HCT116 (cell line): ENCODE results near the gene MRM1.

ENCODE experiments used
- ATF3 ChIP-seq: IDR thresholded peaks from 2 replicates; pipeline ENCODE4 v1.6.1; 2012
- CEBPB ChIP-seq: IDR thresholded peaks from 2 replicates; pipeline ENCODE4 v1.6.1; 2012; ENCODE audit warnings: low read depth
- CTCF ChIP-seq, 3 experiments: fragments of 200-600 bp in 1 of 3; sonication (generic) in 1 of 3; IDR thresholded peaks in 2 of 3; conservative IDR thresholded peaks in 1 of 3; 2 replicates each; pipeline ENCODE4 v1.5.1; 2012 to 2017; ENCODE audit warnings: low read depth in 2 of 3, low read length in 2 of 3, antibody characterized with exemption in 1 of 3, borderline replicate concordance in 1 of 3, control low read depth in 1 of 3, mild to moderate bottlenecking in 1 of 3, mixed read lengths in 1 of 3, mixed run types in 1 of 3, moderate library complexity in 1 of 3; ENCODE audit not compliant: insufficient read depth in 1 of 3
- ELF1 ChIP-seq: IDR thresholded peaks from 2 replicates; pipeline ENCODE4 v1.6.1; 2012; ENCODE audit warnings: low read depth, borderline replicate concordance
- EZH2 ChIP-seq: fragments of 200-600 bp; sonication (generic); IDR thresholded peaks from 2 replicates; pipeline ENCODE4 v1.6.1; 2017; ENCODE audit warnings: antibody characterized with exemption, mixed run types
- EZH2phosphoT487 ChIP-seq: fragments of 200-600 bp; IDR thresholded peaks from 2 replicates; pipeline ENCODE4 v1.6.1; 2018; ENCODE audit warnings: antibody characterized with exemption, borderline replicate concordance
- JUND ChIP-seq: IDR thresholded peaks from 2 replicates; pipeline ENCODE4 v1.6.1; 2012
- POLR2A ChIP-seq: IDR thresholded peaks from 2 replicates; pipeline ENCODE4 v1.7.0; 2011; ENCODE audit warnings: borderline replicate concordance; ENCODE audit not compliant: insufficient read depth, insufficient read length; ENCODE audit errors: extremely low read depth
- POLR2AphosphoS5 ChIP-seq: IDR thresholded peaks from 2 replicates; pipeline ENCODE4 v1.6.1; 2011; ENCODE audit warnings: mild to moderate bottlenecking, low read depth, low read length, moderate library complexity
- RAD21 ChIP-seq: IDR thresholded peaks from 2 replicates; pipeline ENCODE4 v1.6.1; 2012; ENCODE audit warnings: low read depth, mild to moderate bottlenecking
- REST ChIP-seq: IDR thresholded peaks from 2 replicates; pipeline ENCODE4 v1.6.1; 2012; ENCODE audit warnings: low read depth
- YY1 ChIP-seq: IDR thresholded peaks from 2 replicates; pipeline ENCODE4 v1.6.1; 2011; ENCODE audit warnings: low read length, low read depth, moderate library complexity, mild to moderate bottlenecking; ENCODE audit not compliant: insufficient replicate concordance; ENCODE audit errors: extremely low read depth
- TF ChIP-seq, protein P1 (sequence below): IDR thresholded peaks from 2 replicates; pipeline ENCODE4 v1.6.1; 2011; ENCODE audit warnings: mild to moderate bottlenecking, low read length, moderate library complexity; ENCODE audit not compliant: insufficient replicate concordance; ENCODE audit errors: extremely low read depth

DNA sequence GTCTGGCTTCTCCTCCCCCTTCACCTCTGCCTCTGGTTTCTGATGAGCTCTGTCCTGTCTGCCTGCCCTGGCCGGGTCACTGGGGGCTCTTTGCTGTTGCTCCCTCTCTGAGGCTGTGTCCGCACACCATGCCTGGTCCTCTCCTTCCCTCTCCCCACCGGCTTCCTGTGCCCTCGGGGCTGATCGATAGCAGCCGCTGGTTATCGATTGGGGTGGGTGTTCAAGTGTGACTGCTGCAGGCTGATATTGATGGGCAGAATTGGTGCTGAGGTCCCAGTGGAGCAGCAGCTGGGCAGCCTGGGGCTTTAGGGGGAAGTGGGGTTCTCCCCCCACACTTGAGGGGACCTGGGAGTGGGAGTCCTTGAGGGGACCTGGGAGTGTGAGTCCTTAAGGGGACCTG, 16.4 kb downstream of the MRM1 start:
- TF ChIP-seq ATF3 (no peak), CTCF (IDR thresholded peaks at IDR 0.05 in 2 of 3, conservative IDR thresholded peaks at IDR 0.05 in 1 of 3; ENCODE audit: borderline replicate concordance in 1 of 3, insufficient read depth in 1 of 3, low read depth in 2 of 3, low read length in 2 of 3) (no peak), RAD21 (no peak), YY1 (no peak), POLR2AphosphoS5 (no peak), POLR2A (no peak), EZH2 (no peak), ELF1 (no peak), EZH2phosphoT487 (no peak), JUND (no peak), CEBPB (no peak), REST (no peak)
- TF ChIP-seq, protein P1, sequence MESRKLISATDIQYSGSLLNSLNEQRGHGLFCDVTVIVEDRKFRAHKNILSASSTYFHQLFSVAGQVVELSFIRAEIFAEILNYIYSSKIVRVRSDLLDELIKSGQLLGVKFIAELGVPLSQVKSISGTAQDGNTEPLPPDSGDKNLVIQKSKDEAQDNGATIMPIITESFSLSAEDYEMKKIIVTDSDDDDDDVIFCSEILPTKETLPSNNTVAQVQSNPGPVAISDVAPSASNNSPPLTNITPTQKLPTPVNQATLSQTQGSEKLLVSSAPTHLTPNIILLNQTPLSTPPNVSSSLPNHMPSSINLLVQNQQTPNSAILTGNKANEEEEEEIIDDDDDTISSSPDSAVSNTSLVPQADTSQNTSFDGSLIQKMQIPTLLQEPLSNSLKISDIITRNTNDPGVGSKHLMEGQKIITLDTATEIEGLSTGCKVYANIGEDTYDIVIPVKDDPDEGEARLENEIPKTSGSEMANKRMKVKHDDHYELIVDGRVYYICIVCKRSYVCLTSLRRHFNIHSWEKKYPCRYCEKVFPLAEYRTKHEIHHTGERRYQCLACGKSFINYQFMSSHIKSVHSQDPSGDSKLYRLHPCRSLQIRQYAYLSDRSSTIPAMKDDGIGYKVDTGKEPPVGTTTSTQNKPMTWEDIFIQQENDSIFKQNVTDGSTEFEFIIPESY: no peak
